GM21367 (cell line): Measurements from ENCODE around the gene LGR4.

Experiments used
- ATAC-seq: cut with Tn5 transposase; IDR thresholded peaks from one replicate; pipeline ENCODE4 v1.9.1; 2021; ENCODE audit not compliant: unreplicated experiment

Gene LGR4

DNA sequence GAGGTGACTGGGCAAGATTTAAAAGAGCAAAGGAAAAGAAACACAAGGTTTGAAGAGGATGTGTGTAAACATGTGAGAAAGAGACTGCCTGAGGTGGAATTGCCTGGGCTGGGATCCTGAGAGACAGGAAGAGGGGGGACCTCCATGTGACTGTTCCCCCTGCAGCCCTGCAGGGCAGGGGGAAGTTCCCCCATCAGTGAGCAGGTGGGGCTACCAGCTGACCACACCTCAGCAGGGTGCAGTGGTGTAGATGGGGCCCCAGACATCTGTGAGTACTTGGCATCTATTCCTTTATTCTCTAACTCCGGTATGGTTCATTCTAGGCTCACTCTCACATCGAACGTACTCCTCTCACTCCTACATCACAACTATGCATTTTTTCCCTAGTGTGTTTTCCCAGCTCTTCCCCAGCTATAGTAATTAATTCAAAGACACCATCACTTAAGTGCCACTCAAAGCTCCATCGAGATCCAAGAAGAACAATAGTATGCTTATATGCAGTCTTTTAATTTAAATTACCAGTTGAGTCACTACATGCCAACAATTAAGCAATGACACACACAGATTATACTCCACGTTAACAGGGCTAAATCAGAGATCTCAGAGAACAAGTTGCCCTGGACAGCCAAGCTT lies 42.7 kb downstream of the LGR4 start:
- ATAC-seq: no peak

GRCh38 chr11:27427183-27427980 lies 45.2 kb downstream of the LGR4 start:
- ATAC-seq: no peak

DNA sequence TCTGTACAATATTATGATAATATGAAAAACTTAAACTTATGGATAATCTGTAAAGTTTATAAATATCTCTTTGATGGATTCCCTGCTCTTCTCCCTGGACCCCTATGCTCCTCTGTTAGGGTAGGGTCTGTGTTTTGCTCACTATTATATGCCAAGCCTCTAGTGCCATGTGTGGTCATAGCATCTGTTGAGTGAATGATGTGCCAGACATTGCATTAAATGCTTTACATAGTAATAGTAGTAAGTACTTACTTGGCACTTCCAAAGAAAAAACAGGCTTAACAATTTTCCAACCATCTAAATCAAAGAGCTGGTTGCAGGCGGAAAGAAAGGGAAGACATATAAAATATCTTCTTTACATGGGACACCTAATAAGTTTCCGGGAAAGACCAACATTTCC lies 46.8 kb downstream of the LGR4 start:
- no peak for ATAC-seq

DNA sequence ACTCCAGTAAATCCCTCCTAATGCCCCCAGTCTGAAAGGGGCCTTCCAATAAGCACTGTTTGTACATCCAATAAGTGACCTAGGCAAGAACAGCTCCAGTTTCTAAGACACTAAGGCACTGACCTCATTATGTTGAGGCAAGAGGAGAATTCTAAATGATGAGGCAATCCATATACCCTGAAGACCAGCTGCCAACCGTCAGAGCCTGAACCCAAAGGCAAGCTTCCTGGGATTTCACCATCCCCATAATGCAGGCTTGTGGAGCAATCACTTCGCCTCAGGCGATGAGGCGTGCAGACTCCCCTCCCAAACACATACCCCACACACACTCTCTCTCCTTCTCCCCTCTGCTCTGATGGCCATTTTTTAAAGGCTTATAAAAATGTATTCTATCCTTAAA lies 49.5 kb downstream of the LGR4 start:
- ATAC-seq: no peak

- no peak for ATAC-seq
These were observed 50.6 kb downstream of the LGR4 start for GRCh38 chr11:27421819-27422494.

DNA sequence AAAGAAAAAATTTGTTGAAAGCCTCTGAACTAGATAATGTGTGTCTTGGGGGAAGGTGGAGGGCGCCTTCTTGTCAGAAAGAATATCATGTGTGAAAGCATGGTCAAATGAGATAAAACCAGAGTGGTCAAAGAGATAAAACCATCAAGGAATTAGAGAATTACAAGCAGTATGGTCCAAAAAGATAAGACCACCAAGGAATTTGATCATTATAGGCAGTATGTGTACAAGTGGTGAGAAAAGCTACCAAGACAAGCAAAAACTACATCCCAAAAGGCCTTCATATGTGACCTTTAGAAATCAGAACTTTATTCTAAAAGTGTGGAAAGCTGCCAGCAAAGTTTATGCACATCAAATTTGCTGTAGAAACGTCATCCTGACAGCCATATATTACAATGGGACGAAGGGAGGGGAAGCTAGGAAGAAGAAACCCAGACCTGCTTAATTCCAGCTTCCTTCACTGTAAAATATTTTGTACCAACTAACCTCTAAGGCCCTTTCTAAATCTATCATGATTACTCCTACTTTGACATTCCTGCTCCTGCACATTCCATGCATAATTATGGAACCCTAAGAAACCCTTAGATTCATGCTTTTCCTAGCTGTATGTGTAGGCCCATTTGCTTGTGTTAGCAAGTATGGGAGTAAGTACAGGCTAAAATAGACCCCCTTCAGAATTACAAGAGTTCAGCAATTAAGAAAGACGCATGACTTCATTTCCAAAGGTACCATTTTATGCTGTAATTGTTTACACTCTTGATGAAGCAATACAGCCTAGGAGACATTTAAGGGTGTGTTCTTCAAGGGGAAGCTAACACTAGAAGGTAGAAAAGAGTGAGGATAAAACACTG lies 51.6 kb downstream of the LGR4 start:
- no peak for ATAC-seq

DNA sequence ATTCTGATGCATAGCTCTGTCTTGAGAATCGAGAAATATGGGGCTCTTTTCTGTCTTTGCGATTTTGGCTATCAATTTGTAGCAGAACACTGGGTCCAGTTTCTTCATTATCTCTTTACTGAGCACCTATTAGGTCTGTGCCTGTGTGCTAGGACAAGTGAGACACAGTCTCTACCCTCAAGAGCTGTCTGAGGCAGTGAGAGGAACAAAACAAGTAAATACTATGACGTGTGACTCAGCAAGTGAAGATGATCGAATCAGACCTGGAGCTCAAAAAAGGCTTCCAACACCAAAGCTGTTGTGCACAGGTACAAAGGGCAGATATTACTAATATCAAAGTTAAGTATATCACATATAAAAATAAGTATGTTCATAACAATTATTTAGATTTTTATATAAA lies 52.4 kb downstream of the LGR4 start:
- ATAC-seq: no peak

GRCh38 chr11:27418356-27418755 lies 54.2 kb downstream of the LGR4 start:
- ATAC-seq: no peak

- no peak for ATAC-seq
These were observed 55.9 kb downstream of the LGR4 start for GRCh38 chr11:27416568-27417176.

DNA sequence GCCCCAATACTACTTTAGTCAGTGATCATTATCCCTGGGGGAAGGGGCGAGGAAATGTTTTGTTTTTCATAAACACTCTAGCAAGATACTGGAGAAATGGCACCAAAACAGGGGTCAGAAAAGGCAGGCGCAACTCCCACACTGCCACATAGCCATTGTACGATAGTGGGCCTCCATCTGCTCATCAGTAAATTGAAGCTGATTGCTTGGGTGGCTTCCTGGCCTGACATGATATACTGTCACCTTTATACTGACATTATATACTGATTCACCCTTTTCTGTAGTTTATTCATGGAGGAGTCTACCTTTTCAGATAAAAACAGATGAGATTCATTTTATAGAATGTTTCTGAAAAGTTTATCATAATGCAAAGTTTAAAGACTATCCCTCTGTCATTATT lies 57.9 kb downstream of the LGR4 start:
- ATAC-seq: no peak

GRCh38 chr11:27413218-27413617 lies 59.4 kb downstream of the LGR4 start:
- ATAC-seq: no peak

DNA sequence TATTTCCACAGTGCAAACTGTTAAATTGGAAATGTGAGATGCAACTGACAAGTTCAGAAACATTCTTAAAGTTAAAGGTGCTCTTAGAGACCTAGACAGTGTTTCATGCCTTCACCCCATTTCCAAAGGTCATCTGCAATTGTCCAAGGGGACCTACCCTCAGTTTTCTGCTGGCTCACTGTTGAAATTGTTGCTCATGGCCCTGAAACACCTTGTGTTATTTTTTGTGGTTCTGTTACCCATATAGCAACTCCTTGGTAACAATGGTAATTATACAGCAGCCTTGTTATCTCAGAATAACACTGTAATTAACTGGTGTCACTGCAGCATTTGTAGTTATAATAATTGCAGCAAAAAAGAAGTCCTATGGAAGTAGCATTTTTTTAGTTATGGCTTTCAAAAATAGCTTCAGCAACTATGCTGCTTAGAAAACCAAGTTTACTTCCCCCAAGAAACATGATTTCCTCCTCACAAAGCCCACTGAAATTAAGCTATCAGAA lies 60.3 kb downstream of the LGR4 start:
- no peak for ATAC-seq

GRCh38 chr11:27411328-27411727 lies 61.3 kb downstream of the LGR4 start:
- ATAC-seq: no peak

DNA sequence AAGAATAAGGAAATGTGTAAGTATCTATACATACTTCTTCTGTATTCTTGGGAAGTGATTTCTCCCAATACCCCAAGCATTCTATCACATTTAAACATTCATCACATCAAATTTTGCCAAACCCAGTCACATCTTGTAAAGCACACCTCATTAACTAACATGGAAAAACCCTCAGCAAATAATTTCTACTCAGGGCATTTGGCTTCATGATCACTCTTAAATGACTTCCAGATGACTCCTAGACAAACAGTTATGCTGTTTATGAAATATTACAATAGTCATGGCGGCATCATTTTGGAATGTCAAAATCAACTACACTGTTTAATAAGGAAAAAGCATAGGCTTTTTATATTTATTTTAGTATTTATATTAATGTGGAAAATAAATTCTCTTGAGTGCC lies 62.3 kb downstream of the LGR4 start:
- no peak for ATAC-seq

- no peak for ATAC-seq
These were observed 62.8 kb downstream of the LGR4 start for GRCh38 chr11:27409742-27410141.

GRCh38 chr11:27409049-27409448 lies 63.5 kb downstream of the LGR4 start:
- ATAC-seq: no peak

GRCh38 chr11:27408246-27408800 lies 64.3 kb downstream of the LGR4 start:
- ATAC-seq: no peak

DNA sequence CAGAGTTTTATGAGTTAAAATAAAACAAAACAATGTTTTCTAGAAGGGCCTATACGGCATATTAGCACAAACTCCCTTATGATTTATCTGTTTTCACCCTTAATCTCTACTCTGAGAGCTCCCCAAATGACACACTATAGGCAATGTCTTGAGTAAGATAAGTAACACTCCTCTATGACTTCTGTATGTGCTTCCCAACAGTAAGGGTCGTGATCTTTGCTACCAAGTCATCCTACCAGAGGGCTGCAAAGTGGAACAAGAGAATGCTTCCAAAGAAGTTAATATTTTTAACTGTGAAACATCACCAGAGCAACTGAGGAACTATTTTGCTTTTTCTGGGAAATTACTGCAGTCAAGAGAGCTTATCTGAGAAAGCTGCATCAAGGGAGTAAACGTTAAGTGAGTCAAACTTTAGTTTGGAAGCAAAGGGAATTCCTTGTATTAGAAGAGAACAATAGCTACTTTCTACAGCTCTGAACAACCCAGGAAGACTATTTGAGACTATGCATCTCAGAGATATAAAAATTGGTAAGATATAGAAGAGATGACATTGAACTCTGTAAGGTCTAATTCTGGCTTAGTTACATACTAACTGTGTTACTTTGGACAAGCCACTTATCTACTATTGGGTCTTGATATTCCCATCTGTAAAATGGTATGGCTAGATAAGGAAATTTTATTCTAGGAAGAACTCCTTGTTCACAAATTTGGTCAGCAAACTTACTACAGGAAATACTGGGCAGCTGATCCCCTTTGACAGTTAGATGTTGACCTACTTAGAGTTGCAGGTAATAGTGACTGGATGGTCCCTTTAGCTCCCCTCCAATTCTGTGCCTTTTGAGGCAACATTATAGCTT lies 65.9 kb downstream of the LGR4 start:
- no peak for ATAC-seq

DNA sequence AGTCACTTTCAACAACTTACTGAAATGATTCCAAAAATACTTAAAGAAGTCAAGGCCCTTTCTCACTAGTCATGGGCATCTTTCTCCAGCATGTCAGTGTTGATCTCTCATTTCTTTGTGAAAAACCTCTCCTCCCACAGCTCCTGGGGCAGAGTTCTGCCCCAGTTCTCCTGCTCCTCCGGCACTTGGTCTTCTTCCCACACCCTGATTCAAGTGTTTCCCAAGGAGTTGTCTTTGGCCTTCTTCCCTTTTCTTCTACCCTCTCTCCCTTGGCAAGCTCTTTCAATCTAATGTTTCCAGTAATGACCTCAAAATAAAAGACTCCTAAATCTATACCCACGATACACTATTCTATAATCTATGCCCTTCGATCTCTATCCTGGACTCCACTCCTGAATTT lies 67.5 kb downstream of the LGR4 start:
- no peak for ATAC-seq
